OCI-LY3 (cell line): ENCODE results near the gene ARGLU1.

ENCODE experiments used
- H2AFZ ChIP-seq: fragments of 200-600, 300-600 bp; shearing (Covaris generic); 2 replicates; pipeline ENCODE4 v1.6.0; 2014; ENCODE audit warnings: antibody characterized with exemption, low read depth, low read length
- H3K27ac ChIP-seq: fragments of 200-600, 300-600 bp; sonication (generic); 2 replicates; pipeline ENCODE4 v1.5.1; 2014; ENCODE audit warnings: mild to moderate bottlenecking, low read length, moderate library complexity, mixed read lengths
- H3K27me3 ChIP-seq: fragments of 200-600, 300-600 bp; sonication (generic); 2 replicates; pipeline ENCODE4 v1.6.1; 2014; ENCODE audit warnings: low read depth, low read length, mixed read lengths
- H3K36me3 ChIP-seq: fragments of 200-600, 300-600 bp; sonication (generic); replicated peaks from 2 replicates; pipeline ENCODE3; 2014; ENCODE audit warnings: low read depth, low read length, mixed read lengths
- H3K4me1 ChIP-seq: fragments of 300-600, 200-600 bp; sonication (generic); 2 replicates; pipeline ENCODE4 v1.6.1; 2014; ENCODE audit warnings: low read length, mixed read lengths
- H3K4me2 ChIP-seq: fragments of 200-600, 300-600 bp; sonication (generic); 2 replicates; pipeline ENCODE4 v1.6.1; 2014; ENCODE audit warnings: low read length, mixed read lengths
- H3K4me3 ChIP-seq: fragments of 300-600, 200-600 bp; sonication (generic); 2 replicates; pipeline ENCODE4 v1.5.1; 2014; ENCODE audit warnings: antibody characterized with exemption, mild to moderate bottlenecking, low read length, moderate library complexity
- H3K79me2 ChIP-seq: fragments of 300-600, 200-600 bp; shearing (Covaris generic); 2 replicates; pipeline ENCODE4 v1.6.1; 2014; ENCODE audit warnings: mild to moderate bottlenecking, low read length, mixed read lengths
- H3K9ac ChIP-seq: fragments of 300-600, 200-600 bp; shearing (Covaris generic); 2 replicates; pipeline ENCODE4 v1.6.0; 2014; ENCODE audit warnings: mild to moderate bottlenecking, low read length, moderate library complexity
- H3K9me3 ChIP-seq: fragments of 200-600, 300-600 bp; shearing (Covaris generic); 2 replicates; pipeline ENCODE4 v1.6.1; 2014; ENCODE audit warnings: low read length, mixed read lengths; ENCODE audit not compliant: insufficient read depth
- H4K20me1 ChIP-seq: fragments of 200-600, 300-600 bp; sonication (generic); 2 replicates; pipeline ENCODE4 v1.6.1; 2016; ENCODE audit warnings: low read length, mixed read lengths; ENCODE audit not compliant: insufficient read depth
- CTCF ChIP-seq: fragments of 200-600, 300-600 bp; sonication (generic); IDR thresholded peaks from 2 replicates; pipeline ENCODE4 v1.5.1; 2014; ENCODE audit warnings: antibody characterized with exemption, low read length, low read depth
- EZH2phosphoT487 ChIP-seq: fragments of 200-600 bp; shearing (Covaris generic); IDR thresholded peaks from 2 replicates; pipeline ENCODE4 v1.6.1; 2018; ENCODE audit warnings: antibody characterized with exemption, mixed run types, low read depth

ARGLU1 gene

GRCh38 chr13:106528718-106529414 is 39.1 kb downstream of the ARGLU1 start:
- Histone ChIP-seq H3K79me2 (no peaks in the 10 kb centered on the region), H3K9ac (no peak overlapping the region), H4K20me1 (no peaks in the 10 kb centered on the region), H3K4me3 (no peak overlapping the region), H3K27ac (no peak overlapping the region), H2AFZ (no peak overlapping the region), H3K4me1 (no peaks in the 10 kb centered on the region), H3K27me3 (no peaks in the 10 kb centered on the region), H3K36me3 (peaks cover 3% of the 10 kb centered on the region), H3K9me3 (no peaks in the 10 kb centered on the region), H3K4me2 (no peak overlapping the region)
- no peak for TF ChIP-seq EZH2phosphoT487
- no peak for TF ChIP-seq CTCF

GRCh38 chr13:106527826-106528225 is 40.1 kb downstream of the ARGLU1 start:
- no peaks in the 10 kb centered on the region for H3K27me3 ChIP-seq
- no peak overlapping the region for H3K4me3 ChIP-seq
- H3K9me3 ChIP-seq = no peaks in the 10 kb centered on the region
- no peaks in the 10 kb centered on the region for H3K79me2 ChIP-seq
- no peaks in the 10 kb centered on the region for H3K36me3 ChIP-seq
- H3K4me2 ChIP-seq = no peak overlapping the region
- no peak for TF ChIP-seq CTCF
- no peak for TF ChIP-seq EZH2phosphoT487
- no peak overlapping the region for H3K27ac ChIP-seq
- H3K4me1 ChIP-seq = no peaks in the 10 kb centered on the region
- H2AFZ ChIP-seq = no peak overlapping the region
- H3K9ac ChIP-seq = no peak overlapping the region
- no peaks in the 10 kb centered on the region for H4K20me1 ChIP-seq

- Histone ChIP-seq H3K27me3 (no peaks in the 10 kb centered on the region), H4K20me1 (no peaks in the 10 kb centered on the region), H2AFZ (no peak overlapping the region), H3K27ac (no peak overlapping the region), H3K79me2 (no peaks in the 10 kb centered on the region), H3K4me2 (no peak overlapping the region), H3K9ac (no peak overlapping the region), H3K9me3 (no peaks in the 10 kb centered on the region), H3K4me3 (no peak overlapping the region), H3K4me1 (no peaks in the 10 kb centered on the region), H3K36me3 (no peaks in the 10 kb centered on the region)
- TF ChIP-seq CTCF (no peak), EZH2phosphoT487 (no peak)
Observed at GRCh38 chr13:106527445-106527801, 40.5 kb downstream of the ARGLU1 start.

GRCh38 chr13:106526738-106527444 is 41.0 kb downstream of the ARGLU1 start:
- H3K79me2 ChIP-seq = no peaks in the 10 kb centered on the region
- no peaks in the 10 kb centered on the region for H3K27me3 ChIP-seq
- no peaks in the 10 kb centered on the region for H3K9me3 ChIP-seq
- no peaks in the 10 kb centered on the region for H3K36me3 ChIP-seq
- TF ChIP-seq EZH2phosphoT487 = no peak
- no peak overlapping the region for H3K9ac ChIP-seq
- no peaks in the 10 kb centered on the region for H4K20me1 ChIP-seq
- H3K4me3 ChIP-seq = no peak overlapping the region
- no peak overlapping the region for H2AFZ ChIP-seq
- no peak overlapping the region for H3K27ac ChIP-seq
- H3K4me1 ChIP-seq = no peaks in the 10 kb centered on the region
- no peak overlapping the region for H3K4me2 ChIP-seq
